ENCODE measurements around the gene POLD4.

POLD4 gene

DNA sequence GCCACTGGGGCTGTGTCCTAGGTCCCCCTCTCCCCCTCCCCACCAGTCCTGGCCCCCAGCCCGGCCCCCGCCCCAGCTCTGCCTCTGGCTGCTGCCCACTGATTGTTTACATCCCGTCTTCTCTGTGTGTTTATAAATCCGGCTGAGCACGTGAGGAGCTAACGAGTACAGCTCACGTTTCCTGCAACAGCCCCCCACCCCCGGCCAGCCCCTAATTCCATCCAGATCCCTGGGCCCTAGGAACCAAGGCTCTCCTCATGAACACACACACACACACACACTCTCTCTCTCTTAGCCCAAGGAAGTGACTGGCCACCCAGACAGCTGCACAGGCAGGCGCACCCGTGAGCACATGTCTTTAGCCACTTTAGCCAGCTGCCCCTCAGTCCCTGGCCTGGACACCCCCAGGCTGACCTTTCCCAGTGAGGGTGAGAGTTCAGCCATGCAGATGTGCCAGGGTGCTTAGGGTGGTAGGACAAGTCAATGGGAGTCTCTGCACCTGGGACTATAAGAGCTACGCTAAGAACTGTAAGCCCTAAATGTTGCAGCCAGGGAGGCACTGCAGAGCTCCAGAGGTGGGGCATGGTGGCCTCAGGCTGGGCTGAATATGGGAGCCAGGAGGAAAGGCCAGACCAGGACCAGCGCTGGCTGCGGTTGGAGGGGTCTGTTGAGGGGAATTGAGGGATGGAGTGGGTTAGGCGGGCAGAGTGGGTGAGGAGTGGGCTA, 17.2 kb upstream of the POLD4 start:
- no peak for DNase-seq

- DNase-seq: no peak
These were observed 16.5 kb upstream of the POLD4 start for GRCh38 chr11:67369801-67370284.

DNA sequence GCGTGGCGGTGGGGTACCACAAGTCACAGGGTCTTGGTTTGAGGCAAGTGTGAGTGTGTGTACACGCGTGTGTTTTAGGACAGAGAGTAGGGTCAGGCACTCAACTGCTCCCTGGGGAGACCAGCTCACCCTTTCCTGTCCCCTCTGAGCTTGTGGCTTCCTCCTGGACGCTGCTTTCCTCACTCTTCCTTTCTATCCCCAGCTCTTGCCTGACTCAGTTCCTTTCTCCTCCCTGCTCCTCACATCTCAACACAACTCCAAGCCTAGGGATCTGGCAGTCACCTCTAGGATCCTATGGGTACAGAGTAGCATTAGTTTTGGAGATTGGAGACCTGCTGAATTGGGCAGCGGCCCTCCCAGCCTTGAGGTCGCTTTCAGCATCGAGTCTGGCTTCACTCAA, 15.9 kb upstream of the POLD4 start:
- no peak for DNase-seq

- peak; percentile 17 for DNase-seq
These were observed 15.3 kb upstream of the POLD4 start for GRCh38 chr11:67368621-67369020.

DNA sequence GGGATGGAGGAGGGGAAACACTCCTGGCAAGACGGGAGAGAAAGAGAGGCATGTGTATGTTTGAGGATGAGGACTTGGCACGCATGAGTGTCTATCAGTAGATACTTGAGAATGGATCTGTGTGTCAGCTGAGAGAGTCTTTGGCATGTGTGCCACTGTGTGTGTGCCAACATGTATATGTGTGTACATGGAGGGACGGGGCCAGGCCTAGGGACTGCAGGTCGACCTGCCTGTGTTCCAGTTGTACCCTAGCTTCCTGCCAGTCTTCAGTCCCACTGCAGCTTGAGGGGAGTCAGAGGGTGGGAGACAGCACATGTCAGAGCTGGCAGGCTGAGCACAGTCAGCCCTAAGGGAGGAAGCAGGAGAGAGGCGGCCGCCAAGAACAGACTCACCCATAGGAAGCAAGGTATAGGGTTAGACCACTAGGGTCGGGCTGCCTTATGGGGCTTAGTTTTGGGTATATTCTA, 14.4 kb upstream of the POLD4 start:
- DNase-seq: no peak

DNA sequence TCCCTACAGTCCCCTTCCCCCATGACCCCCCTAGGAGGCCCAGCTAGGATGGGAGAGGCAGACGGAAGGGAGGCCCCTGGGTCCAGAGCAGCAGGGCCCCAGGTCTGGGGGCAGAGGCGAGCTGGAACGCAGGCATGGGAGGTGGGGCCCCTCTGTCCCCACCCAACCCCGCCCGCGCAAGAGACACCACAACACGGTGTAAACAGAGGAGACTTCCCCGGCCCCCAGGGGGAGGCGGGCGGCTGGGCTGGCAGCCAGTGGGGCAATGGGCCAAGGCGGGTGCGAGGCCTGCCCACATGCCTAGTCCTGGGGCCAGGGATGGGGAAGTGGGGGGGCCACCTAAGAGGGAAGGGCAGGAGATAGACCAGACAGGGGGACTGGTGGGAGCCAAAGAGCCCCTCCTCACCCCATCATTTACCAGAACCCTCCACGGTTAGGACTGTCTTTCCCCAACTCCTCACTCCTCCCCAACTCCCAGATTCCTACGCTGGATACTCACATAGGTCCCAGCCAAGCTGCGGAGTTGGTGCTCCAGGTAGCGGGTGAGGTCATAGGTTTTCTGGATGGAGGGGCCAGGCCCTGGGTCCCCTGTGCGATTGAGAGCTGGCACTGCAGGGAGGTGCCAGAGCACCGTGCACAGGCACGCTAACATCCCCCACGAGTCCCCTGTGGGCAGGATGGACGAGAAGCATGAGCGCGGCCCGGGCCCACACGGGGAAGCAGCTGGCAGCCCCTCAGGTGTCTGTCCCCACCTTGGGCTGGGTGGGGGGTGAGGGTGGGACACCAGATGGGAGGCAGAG, 13.8 kb upstream of the POLD4 start:
- no peak for DNase-seq

DNA sequence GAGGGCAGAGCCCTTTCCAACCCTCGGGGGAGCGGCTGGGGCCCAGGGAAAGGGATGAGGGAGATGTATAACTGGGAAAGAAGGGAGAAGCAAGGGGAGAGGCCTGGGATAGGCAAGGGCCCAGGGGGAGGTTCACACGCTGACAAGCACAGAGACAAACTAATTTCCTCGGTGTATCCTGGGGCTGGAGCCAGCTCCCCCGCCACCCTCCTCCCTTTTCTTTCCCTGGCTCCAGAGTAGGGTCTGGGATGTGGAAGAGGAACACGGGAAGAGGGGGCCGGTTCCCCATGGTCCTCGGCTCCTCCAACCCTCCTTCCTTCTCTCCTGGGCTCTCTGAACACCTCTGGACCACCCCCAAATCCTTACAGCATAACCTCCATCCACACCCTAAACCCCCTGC, 13.2 kb upstream of the POLD4 start:
- no peak for DNase-seq

GRCh38 chr11:67365736-67366444, 12.5 kb upstream of the POLD4 start:
- DNase-seq: no peak

- DNase-seq: no peak
These were observed 11.7 kb upstream of the POLD4 start for GRCh38 chr11:67364783-67365722.

DNA sequence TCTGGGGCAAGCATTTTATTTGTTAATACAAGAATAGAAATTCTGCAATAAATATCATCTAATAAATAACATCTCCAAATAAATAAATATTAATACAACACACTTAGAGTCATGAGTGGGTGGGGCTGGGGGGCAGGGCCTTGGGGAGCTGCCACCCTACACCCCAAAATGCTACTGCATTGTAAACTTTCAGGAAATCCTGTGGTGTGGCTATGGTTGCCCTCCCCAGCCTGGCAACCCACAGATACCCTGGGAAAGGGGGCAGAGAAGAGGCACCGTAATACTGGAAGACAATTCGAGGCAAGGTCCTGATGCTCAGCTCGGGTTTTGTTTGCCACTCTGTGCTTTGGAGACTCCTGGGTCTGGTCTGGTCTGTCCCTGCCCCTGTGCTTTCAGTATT, 10.8 kb upstream of the POLD4 start:
- no peak for DNase-seq

- DNase-seq: no peak
These were observed 4.7 kb upstream of the POLD4 start for GRCh38 chr11:67357831-67358670.

GRCh38 chr11:67356864-67357561, 3.7 kb upstream of the POLD4 start:
- peak; percentile 72 for DNase-seq

DNA sequence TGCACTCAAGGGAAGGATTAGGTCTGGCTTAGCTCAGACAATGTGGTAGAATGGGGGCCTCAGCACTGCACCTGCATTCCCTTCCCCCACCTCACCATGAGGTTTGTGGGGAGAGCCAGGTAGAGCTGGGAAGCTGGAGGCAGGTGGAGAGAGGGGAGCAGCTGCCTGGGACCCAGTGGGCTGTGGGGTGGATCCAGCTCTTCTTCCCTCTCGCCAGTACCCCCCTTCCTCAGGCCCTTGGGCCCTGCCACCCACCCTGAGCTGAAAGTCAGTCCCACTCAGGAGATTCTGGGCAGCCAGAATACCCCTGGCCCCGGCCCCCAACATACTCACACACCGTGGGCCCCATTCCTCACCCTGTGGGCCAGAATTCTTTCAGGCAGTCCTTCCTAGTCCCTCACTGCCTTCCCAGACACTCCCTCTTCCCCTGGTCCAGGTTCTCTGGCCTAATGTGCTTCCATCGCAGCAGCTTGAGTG, 3.1 kb upstream of the POLD4 start:
- DNase-seq: no peak

- no peak for DNase-seq
These were observed 2.5 kb upstream of the POLD4 start for GRCh38 chr11:67355794-67356386.

DNA sequence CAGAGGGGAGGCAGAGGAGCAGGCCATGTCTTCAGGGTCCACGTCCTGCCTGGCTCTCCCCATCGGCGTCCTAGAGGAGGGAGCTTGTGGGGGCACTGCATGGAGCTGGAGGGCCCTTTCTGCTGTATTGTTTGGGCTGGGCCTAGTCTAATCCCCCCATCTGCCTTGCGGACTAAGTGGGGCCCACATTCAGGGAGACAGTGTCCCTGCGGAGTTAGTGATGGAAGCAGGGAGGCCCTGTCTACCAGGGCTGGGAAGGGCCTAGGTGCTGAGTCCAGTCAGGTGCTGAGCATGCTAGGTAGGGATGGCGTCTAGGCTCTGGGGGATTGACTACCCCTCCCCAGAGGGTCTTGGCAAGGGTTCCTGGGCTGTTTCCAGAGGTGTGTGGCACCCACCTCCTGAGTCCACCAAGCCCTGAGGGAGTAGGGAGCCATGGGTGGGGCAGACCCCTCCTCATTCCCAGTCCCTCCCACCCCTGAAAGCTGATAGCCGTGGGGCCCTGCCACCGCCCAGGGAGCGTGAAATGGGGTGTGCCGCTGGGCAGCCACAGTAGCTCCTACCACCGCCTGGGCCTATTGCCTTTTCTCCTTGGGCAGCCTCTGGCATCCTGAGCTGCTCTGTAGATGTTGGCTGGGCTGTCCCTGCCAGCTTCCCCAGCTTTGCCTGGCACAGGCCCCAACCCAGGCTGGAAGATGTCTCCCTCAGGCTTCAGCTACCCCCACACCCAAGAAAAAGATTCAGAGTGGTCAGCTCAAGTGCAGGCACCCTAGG, 1.9 kb upstream of the POLD4 start:
- DNase-seq: no peak

- DNase-seq: peak; percentile 35
These were observed 1.0 kb upstream of the POLD4 start for GRCh38 chr11:67354075-67355022.

DNA sequence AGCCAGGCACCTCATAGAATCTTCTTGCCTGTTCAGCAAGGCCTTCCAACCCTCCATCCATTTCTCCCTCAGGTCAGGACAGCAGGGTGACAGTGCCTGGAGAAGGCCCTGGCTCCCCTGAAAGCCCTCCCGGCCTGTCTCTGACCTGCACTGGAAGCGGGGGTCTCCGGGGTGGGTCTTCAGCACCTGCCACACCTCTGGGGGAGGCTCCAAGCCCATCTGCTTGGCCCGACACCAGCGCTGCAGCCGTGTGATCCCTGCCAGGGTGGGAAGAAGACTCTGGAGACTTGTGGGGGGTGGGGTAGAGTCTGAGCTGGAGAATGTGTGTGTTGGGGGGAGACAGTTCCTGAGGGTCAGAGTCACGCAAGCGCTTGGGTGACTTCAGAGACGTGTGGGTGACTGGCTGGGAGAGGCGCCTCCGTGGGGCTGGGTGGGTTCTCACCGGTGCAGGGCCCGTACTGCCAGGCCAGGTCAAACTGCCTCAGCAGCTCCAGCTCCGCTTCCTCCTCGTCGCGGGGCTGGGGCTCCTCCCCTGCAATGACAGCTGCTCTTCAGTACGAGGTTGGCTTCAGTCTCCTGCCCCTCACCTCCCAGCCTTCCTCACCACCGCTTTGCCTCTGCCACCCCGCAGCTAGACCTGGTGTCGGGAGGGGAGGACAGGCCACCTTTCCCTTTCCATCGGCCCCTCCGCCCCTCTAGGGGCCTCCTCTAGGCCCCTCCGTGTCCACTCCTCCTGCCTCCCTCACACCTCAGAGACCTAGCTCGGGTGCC, 615 bp downstream of the POLD4 start:
- peak; percentile 77 for DNase-seq

Data from CD4-positive, alpha-beta T cell treated with Interleukin-6 for 4 hours (primary cell).